ENCODE data around the gene TGFBI. TPM values are rescaled to one million over a fixed set of nuclear protein-coding genes. Genes with fewer than 3 reads are reported as not detected.
A peak's percentile ranks its signal among the peaks of the same experiment; 100 is the strongest.
"Not testable (repeated sequence)": the region's sequence is repeated elsewhere in the genome, so short reads cannot be mapped to it uniquely, and the experiment has no call there.

Gene TGFBI
- total and polyA plus RNA-seq, 4 donors = 66.1 to 245 (median 132) TPM

- no peaks in the 10 kb centered on the region for H3K27me3 ChIP-seq (ENCODE audit: control insufficient read depth, insufficient read depth, low read length)
- H3K4me1 ChIP-seq (ENCODE audit: control insufficient read depth, insufficient read depth, low read length) = peaks cover 2% of the 10 kb centered on the region
- no peak overlapping the region for H3K4me3 ChIP-seq (ENCODE audit: low read depth, low read length)
- H3K9me3 ChIP-seq (ENCODE audit: control insufficient read depth, insufficient read depth, low read length) = no peaks in the 10 kb centered on the region
- H3K36me3 ChIP-seq (ENCODE audit: control insufficient read depth, insufficient read depth, low read length) = no peaks in the 10 kb centered on the region
- no peak overlapping the region for H3K27ac ChIP-seq (ENCODE audit: low read depth, low read length)
- DNase-seq (ENCODE audit: low read depth in 4 of 6, low spot score in 6 of 6) = no peak
- 88% methylated on average over 2 of the region's 2 CpGs for WGBS (ENCODE audit: insufficient coverage)
Observed at GRCh38 chr5:136039202-136039601, 10.4 kb downstream of the TGFBI start.

GRCh38 chr5:136040746-136041415 lies 12.1 kb downstream of the TGFBI start:
- Histone ChIP-seq H3K4me3 (ENCODE audit: low read depth, low read length) (no peak overlapping the region), H3K4me1 (ENCODE audit: control insufficient read depth, insufficient read depth, low read length) (peaks cover 2% of the 10 kb centered on the region), H3K9me3 (ENCODE audit: control insufficient read depth, insufficient read depth, low read length) (no peaks in the 10 kb centered on the region), H3K27me3 (ENCODE audit: control insufficient read depth, insufficient read depth, low read length) (no peaks in the 10 kb centered on the region), H3K27ac (ENCODE audit: low read depth, low read length) (no peak overlapping the region), H3K36me3 (ENCODE audit: control insufficient read depth, insufficient read depth, low read length) (no peaks in the 10 kb centered on the region)
- 89% methylated on average over 3 of the region's 4 CpGs for WGBS (ENCODE audit: insufficient coverage)
- DNase-seq (ENCODE audit: low read depth in 4 of 6, low spot score in 6 of 6) = no peak

- no peak overlapping the region for H3K27ac ChIP-seq (ENCODE audit: low read depth, low read length)
- no peaks in the 10 kb centered on the region for H3K27me3 ChIP-seq (ENCODE audit: control insufficient read depth, insufficient read depth, low read length)
- no peak for DNase-seq (ENCODE audit: low read depth in 4 of 6, low spot score in 6 of 6)
- no peaks in the 10 kb centered on the region for H3K36me3 ChIP-seq (ENCODE audit: control insufficient read depth, insufficient read depth, low read length)
- peaks cover 6% of the 10 kb centered on the region for H3K4me1 ChIP-seq (ENCODE audit: control insufficient read depth, insufficient read depth, low read length)
- H3K4me3 ChIP-seq (ENCODE audit: low read depth, low read length) = no peak overlapping the region
- no peaks in the 10 kb centered on the region for H3K9me3 ChIP-seq (ENCODE audit: control insufficient read depth, insufficient read depth, low read length)
- WGBS (ENCODE audit: insufficient coverage) = no CpG with 5 or more reads among the region's 1 CpG
Observed at GRCh38 chr5:136042156-136042555, 13.4 kb downstream of the TGFBI start.

- Histone ChIP-seq H3K27me3 (ENCODE audit: control insufficient read depth, insufficient read depth, low read length) (no peaks in the 10 kb centered on the region), H3K4me3 (ENCODE audit: low read depth, low read length) (no peak overlapping the region), H3K9me3 (ENCODE audit: control insufficient read depth, insufficient read depth, low read length) (no peaks in the 10 kb centered on the region), H3K4me1 (ENCODE audit: control insufficient read depth, insufficient read depth, low read length) (peaks cover 6% of the 10 kb centered on the region), H3K27ac (ENCODE audit: low read depth, low read length) (no peak overlapping the region), H3K36me3 (ENCODE audit: control insufficient read depth, insufficient read depth, low read length) (no peaks in the 10 kb centered on the region)
- WGBS (ENCODE audit: insufficient coverage) = 26% methylated on average over 4 of the region's 6 CpGs
- DNase-seq (ENCODE audit: low read depth in 4 of 6, low spot score in 6 of 6) = peak in 2 of 6 donors; percentile 36 to 65
Observed at GRCh38 chr5:136042665-136043121, 13.9 kb downstream of the TGFBI start.

GRCh38 chr5:136043551-136043950 lies 14.8 kb downstream of the TGFBI start:
- Histone ChIP-seq H3K4me1 (ENCODE audit: control insufficient read depth, insufficient read depth, low read length) (peaks cover 6% of the 10 kb centered on the region), H3K27me3 (ENCODE audit: control insufficient read depth, insufficient read depth, low read length) (no peaks in the 10 kb centered on the region), H3K27ac (ENCODE audit: low read depth, low read length) (no peak overlapping the region), H3K36me3 (ENCODE audit: control insufficient read depth, insufficient read depth, low read length) (no peaks in the 10 kb centered on the region), H3K9me3 (ENCODE audit: control insufficient read depth, insufficient read depth, low read length) (no peaks in the 10 kb centered on the region), H3K4me3 (ENCODE audit: low read depth, low read length) (no peak overlapping the region)
- 100% methylated on average over 1 of the region's 2 CpGs for WGBS (ENCODE audit: insufficient coverage)
- no peak for DNase-seq (ENCODE audit: low read depth in 4 of 6, low spot score in 6 of 6)

GRCh38 chr5:136043968-136044610 lies 15.3 kb downstream of the TGFBI start:
- Histone ChIP-seq H3K4me3 (ENCODE audit: low read depth, low read length) (no peak overlapping the region), H3K4me1 (ENCODE audit: control insufficient read depth, insufficient read depth, low read length) (peaks cover 6% of the 10 kb centered on the region), H3K27me3 (ENCODE audit: control insufficient read depth, insufficient read depth, low read length) (no peaks in the 10 kb centered on the region), H3K36me3 (ENCODE audit: control insufficient read depth, insufficient read depth, low read length) (no peaks in the 10 kb centered on the region), H3K9me3 (ENCODE audit: control insufficient read depth, insufficient read depth, low read length) (no peaks in the 10 kb centered on the region), H3K27ac (ENCODE audit: low read depth, low read length) (no peak overlapping the region)
- WGBS (ENCODE audit: insufficient coverage) = 83% methylated on average over 6 of the region's 8 CpGs
- no peak for DNase-seq (ENCODE audit: low read depth in 4 of 6, low spot score in 6 of 6)

GRCh38 chr5:136045026-136045425 lies 16.2 kb downstream of the TGFBI start:
- not testable (repeated sequence) for H3K36me3 ChIP-seq (ENCODE audit: control insufficient read depth, insufficient read depth, low read length)
- 77% methylated on average over 7 of the region's 8 CpGs for WGBS (ENCODE audit: insufficient coverage)

GRCh38 chr5:136046246-136046645 lies 17.5 kb downstream of the TGFBI start:
- Histone ChIP-seq H3K9me3 (ENCODE audit: control insufficient read depth, insufficient read depth, low read length) (no peaks in the 10 kb centered on the region), H3K36me3 (ENCODE audit: control insufficient read depth, insufficient read depth, low read length) (no peaks in the 10 kb centered on the region), H3K27me3 (ENCODE audit: control insufficient read depth, insufficient read depth, low read length) (no peaks in the 10 kb centered on the region), H3K27ac (ENCODE audit: low read depth, low read length) (no peak overlapping the region), H3K4me3 (ENCODE audit: low read depth, low read length) (no peak overlapping the region), H3K4me1 (ENCODE audit: control insufficient read depth, insufficient read depth, low read length) (peaks cover 6% of the 10 kb centered on the region)
- 62% methylated on average over 6 of the region's 12 CpGs for WGBS (ENCODE audit: insufficient coverage)
- no peak for DNase-seq (ENCODE audit: low read depth in 4 of 6, low spot score in 6 of 6)

More at GRCh38 chr5:136045026-136045425, 16.2 kb downstream of the TGFBI start:
- not testable (repeated sequence) for H3K4me3 ChIP-seq (ENCODE audit: low read depth, low read length); H3K4me1 ChIP-seq (ENCODE audit: control insufficient read depth, insufficient read depth, low read length); DNase-seq (ENCODE audit: low read depth in 4 of 6, low spot score in 6 of 6); H3K9me3 ChIP-seq (ENCODE audit: control insufficient read depth, insufficient read depth, low read length); H3K27ac ChIP-seq (ENCODE audit: low read depth, low read length); H3K27me3 ChIP-seq (ENCODE audit: control insufficient read depth, insufficient read depth, low read length)

- DNase-seq (ENCODE audit: low read depth in 4 of 6, low spot score in 6 of 6) = no peak
- H3K4me1 ChIP-seq (ENCODE audit: control insufficient read depth, insufficient read depth, low read length) = peaks cover 4% of the 10 kb centered on the region
- no peak overlapping the region for H3K27ac ChIP-seq (ENCODE audit: low read depth, low read length)
- no peaks in the 10 kb centered on the region for H3K36me3 ChIP-seq (ENCODE audit: control insufficient read depth, insufficient read depth, low read length)
- H3K27me3 ChIP-seq (ENCODE audit: control insufficient read depth, insufficient read depth, low read length) = no peaks in the 10 kb centered on the region
- no peak overlapping the region for H3K4me3 ChIP-seq (ENCODE audit: low read depth, low read length)
- no peaks in the 10 kb centered on the region for H3K9me3 ChIP-seq (ENCODE audit: control insufficient read depth, insufficient read depth, low read length)
- 91% methylated on average over 8 of the region's 8 CpGs for WGBS (ENCODE audit: insufficient coverage)
Observed at GRCh38 chr5:136047858-136048257, 19.1 kb downstream of the TGFBI start.

GRCh38 chr5:136048966-136049365 lies 20.2 kb downstream of the TGFBI start:
- Histone ChIP-seq H3K4me3 (ENCODE audit: low read depth, low read length) (no peak overlapping the region), H3K36me3 (ENCODE audit: control insufficient read depth, insufficient read depth, low read length) (no peaks in the 10 kb centered on the region), H3K27ac (ENCODE audit: low read depth, low read length) (no peak overlapping the region), H3K27me3 (ENCODE audit: control insufficient read depth, insufficient read depth, low read length) (no peaks in the 10 kb centered on the region), H3K4me1 (ENCODE audit: control insufficient read depth, insufficient read depth, low read length) (peaks cover 7% of the 10 kb centered on the region), H3K9me3 (ENCODE audit: control insufficient read depth, insufficient read depth, low read length) (no peaks in the 10 kb centered on the region)
- no peak for DNase-seq (ENCODE audit: low read depth in 4 of 6, low spot score in 6 of 6)
- 72% methylated on average over 3 of the region's 6 CpGs for WGBS (ENCODE audit: insufficient coverage)
